ENCODE data around the gene SDC1.

DNA sequence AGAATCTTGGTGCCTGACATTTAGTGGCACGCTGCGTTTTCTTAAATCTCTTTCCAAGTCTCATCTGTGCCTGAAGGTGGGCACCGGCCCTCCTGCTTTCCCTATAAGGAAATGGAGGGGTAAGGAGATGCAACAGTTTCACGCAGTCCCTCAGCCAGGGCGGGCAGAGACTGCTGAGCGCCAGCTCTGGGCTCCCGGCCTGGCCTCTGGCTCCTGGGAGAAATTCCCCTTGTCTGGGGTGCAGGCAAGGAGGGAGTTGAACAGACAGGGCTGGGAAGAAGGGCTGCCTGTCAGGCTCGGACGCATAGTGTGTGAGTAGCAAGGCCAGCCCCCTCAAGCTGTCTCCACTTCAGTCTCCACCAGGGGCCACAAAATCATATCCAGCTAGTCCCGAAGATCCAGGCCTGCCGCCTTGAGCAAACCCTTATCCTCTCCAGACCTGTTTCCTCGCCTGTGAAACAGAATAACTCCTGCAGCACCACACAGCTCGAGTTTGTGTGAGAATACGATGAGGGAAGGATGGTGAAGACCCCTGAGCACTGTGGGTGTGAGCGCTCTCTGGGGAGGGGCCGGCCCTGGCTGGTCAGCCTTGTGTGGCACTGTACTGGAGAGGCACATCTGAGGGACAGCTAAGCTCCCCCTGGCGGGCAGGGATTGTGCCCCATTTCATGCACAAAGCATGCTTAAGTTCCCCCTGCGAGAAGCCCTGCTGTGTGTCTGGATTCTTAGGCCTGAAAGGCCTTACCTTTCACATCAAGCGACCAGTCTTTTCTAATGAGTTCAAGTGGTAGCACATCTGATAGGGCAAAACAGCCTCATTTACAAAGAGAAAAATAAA is 33.8 kb downstream of the SDC1 start:
- TF ChIP-seq, protein P1, sequence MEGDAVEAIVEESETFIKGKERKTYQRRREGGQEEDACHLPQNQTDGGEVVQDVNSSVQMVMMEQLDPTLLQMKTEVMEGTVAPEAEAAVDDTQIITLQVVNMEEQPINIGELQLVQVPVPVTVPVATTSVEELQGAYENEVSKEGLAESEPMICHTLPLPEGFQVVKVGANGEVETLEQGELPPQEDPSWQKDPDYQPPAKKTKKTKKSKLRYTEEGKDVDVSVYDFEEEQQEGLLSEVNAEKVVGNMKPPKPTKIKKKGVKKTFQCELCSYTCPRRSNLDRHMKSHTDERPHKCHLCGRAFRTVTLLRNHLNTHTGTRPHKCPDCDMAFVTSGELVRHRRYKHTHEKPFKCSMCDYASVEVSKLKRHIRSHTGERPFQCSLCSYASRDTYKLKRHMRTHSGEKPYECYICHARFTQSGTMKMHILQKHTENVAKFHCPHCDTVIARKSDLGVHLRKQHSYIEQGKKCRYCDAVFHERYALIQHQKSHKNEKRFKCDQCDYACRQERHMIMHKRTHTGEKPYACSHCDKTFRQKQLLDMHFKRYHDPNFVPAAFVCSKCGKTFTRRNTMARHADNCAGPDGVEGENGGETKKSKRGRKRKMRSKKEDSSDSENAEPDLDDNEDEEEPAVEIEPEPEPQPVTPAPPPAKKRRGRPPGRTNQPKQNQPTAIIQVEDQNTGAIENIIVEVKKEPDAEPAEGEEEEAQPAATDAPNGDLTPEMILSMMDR (IDR thresholded peaks at IDR 0.05) = no peak
- TF ChIP-seq POLR2A (IDR thresholded peaks at IDR 0.05) = no peak

Data from thyroid gland (tissue), 4 donors.